Sigmoid colon (tissue), 4 donors: ENCODE results near the gene FBXO2.

ENCODE experiments used
- CTCF ChIP-seq, 4 experiments: fragments of 450-650 bp in 3 of 4; fragments of 200-600 bp in 1 of 4; IDR thresholded peaks; one replicate each; pipeline ENCODE4 v1.5.1; 2016 to 2019; ENCODE audit warnings: antibody characterized with exemption in 4 of 4, mild to moderate bottlenecking in 3 of 4, moderate library complexity in 2 of 4
- POLR2A ChIP-seq, 2 donors: fragments of 450-650 bp; IDR thresholded peaks; one replicate each; pipeline ENCODE4 v1.6.1; 2016; ENCODE audit warnings: antibody characterized with exemption in 2 of 2, mild to moderate bottlenecking in 2 of 2, moderate library complexity in 2 of 2
- POLR2AphosphoS5 ChIP-seq, 4 donors: sonication (generic); formaldehyde crosslinking; IDR thresholded peaks; one replicate each; pipeline ENCODE4 v1.6.1; 2017; ENCODE audit warnings: antibody characterized with exemption in 4 of 4

GRCh38 chr1:11691302-11691914, 37.2 kb upstream of the FBXO2 start, which contains the start of gene DRAXIN:
- TF ChIP-seq POLR2A (IDR thresholded peaks at IDR 0.05): no peak
- no peak for TF ChIP-seq CTCF (IDR thresholded peaks at IDR 0.05)
- no peak for TF ChIP-seq POLR2AphosphoS5 (IDR thresholded peaks at IDR 0.05)
